Heart left ventricle (tissue), 13 donors: ENCODE data around the gene TXNIP.

Experiments used
- CTCF ChIP-seq, 12 donors: fragments of 200-600 bp; sonication (generic) in 4 of 12; IDR thresholded peaks; one replicate each; pipeline versions ENCODE4 v1.5.0 to v1.8.0; 2018 to 2022; ENCODE audit warnings: antibody characterized with exemption in 12 of 12, mild to moderate bottlenecking in 5 of 12
- POLR2A ChIP-seq, 2 donors: fragments of 450-650 bp; IDR thresholded peaks; one replicate each; pipeline ENCODE4 v1.6.1; 2017; ENCODE audit warnings: antibody characterized with exemption in 2 of 2, mild to moderate bottlenecking in 2 of 2, moderate library complexity in 2 of 2
- donor health status: ischemic (EF 13 %, LVEDD 7.1; RV severe dilation, severe dysfunction).
- donor health status: DM: no; HTN: yes; CAD: no.
- donor health status: DM: no; HTN: no; CAD: no.
- donor health status: ischemic (EF 25% LVEDD 6.9; RV normal size, moderate dysfunction).
- donor health status: ischemic (EF 25% LVEDD 5.7; RV mildly dilated, moderate dysfunction).
- donor health status: ischemic (EF 35%, LVEDD 5.7; RV mildly dilated, moderate dysfunction).
- donor health status: nonischemic (EF 11% LVEDD 7.7; RV severe dilation, severe dysfunction).
- donor health status: DM: yes; HTN: yes; CAD: no.
- donor health status: PGD.
- donor health status: ischemic (EF 29% LVEDD 5.4; RV normal size, mild dysfunction).
- donor health status: nonischemic (EF 23%, LVEDD 6.1; RV moderate dilation, normal function).

- TF ChIP-seq CTCF (IDR thresholded peaks at IDR 0.05), result no peak
- no peak for TF ChIP-seq POLR2A (IDR thresholded peaks at IDR 0.05)
Observed at GRCh38 chr1:146010126-146010738, 13.9 kb upstream of the TXNIP start.
